NOMO-1 (cell line): Measurements from ENCODE around the gene CD38.
"Not testable (repeated sequence)": the region's sequence is repeated elsewhere in the genome, so short reads cannot be mapped to it uniquely, and the experiment has no call there.

ENCODE experiments used
- DNase-seq, 2 experiments: peaks; one replicate each; lab custom pipeline; 2025; ENCODE audit not compliant: unreplicated experiment in 2 of 2; lab: John Stamatoyannopoulos, UW

Gene CD38

GRCh38 chr4:15778289-15779241 is at the start of gene CD38:
Gene CD38, plus strand, starts transcription at chr4:15778328. Its CDS starts 87 bp downstream, at chr4:15778415.
- peak; percentile 82 to 84 for DNase-seq

- peak; percentile 12 to 58 for DNase-seq
These were observed 48.1 kb upstream of the CD38 start for GRCh38 chr4:15729910-15730533.

- DNase-seq = not testable (repeated sequence)
These were observed 45.1 kb upstream of the CD38 start for GRCh38 chr4:15733061-15733460.

GRCh38 chr4:15735536-15735935 is 42.6 kb upstream of the CD38 start:
- no peak for DNase-seq

GRCh38 chr4:15736514-15737050 is 41.5 kb upstream of the CD38 start:
- DNase-seq = no peak

GRCh38 chr4:15737255-15737654 is 40.9 kb upstream of the CD38 start:
- DNase-seq = no peak

GRCh38 chr4:15738877-15739276 is 39.3 kb upstream of the CD38 start:
- DNase-seq = no peak

- DNase-seq = peak; percentile 35 to 65
These were observed 37.2 kb upstream of the CD38 start for GRCh38 chr4:15740764-15741404.

- DNase-seq = no peak
These were observed 36.0 kb upstream of the CD38 start for GRCh38 chr4:15742083-15742582.

- DNase-seq = no peak
These were observed 35.5 kb upstream of the CD38 start for GRCh38 chr4:15742637-15743036.

GRCh38 chr4:15744016-15744545 is 34.0 kb upstream of the CD38 start:
- DNase-seq = no peak

- no peak for DNase-seq
These were observed 32.0 kb upstream of the CD38 start for GRCh38 chr4:15746110-15746509.

GRCh38 chr4:15749001-15749400 is 29.1 kb upstream of the CD38 start:
- DNase-seq = no peak

GRCh38 chr4:15751153-15751552 is 27.0 kb upstream of the CD38 start:
- DNase-seq = no peak

- DNase-seq = no peak
These were observed 25.0 kb upstream of the CD38 start for GRCh38 chr4:15753081-15753480.

GRCh38 chr4:15753786-15754185 is 24.3 kb upstream of the CD38 start:
- DNase-seq = no peak

GRCh38 chr4:15754323-15754722 is 23.8 kb upstream of the CD38 start:
- peak; percentile 2 to 12 for DNase-seq

GRCh38 chr4:15755321-15756155 is 22.6 kb upstream of the CD38 start:
- no peak for DNase-seq

- DNase-seq = peak; percentile 84 to 98
These were observed 21.7 kb upstream of the CD38 start for GRCh38 chr4:15756361-15756861.

- no peak for DNase-seq
These were observed 21.1 kb upstream of the CD38 start for GRCh38 chr4:15757054-15757453.
